Subcutaneous adipose tissue (tissue), 4 donors: ENCODE measurements around the gene PDGFB. TPM values are rescaled to one million over a fixed set of nuclear protein-coding genes. Genes with fewer than 3 reads are reported as not detected.

Experiments used
- CTCF ChIP-seq: fragments of 450-650 bp; IDR thresholded peaks from one replicate; pipeline ENCODE4 v1.5.1; 2016; ENCODE audit warnings: low read depth, mild to moderate bottlenecking, control low read depth, antibody characterized with exemption, moderate library complexity
- total RNA-seq, 4 donors: library from RNA; depleted of rRNA; stranded (reverse); fragments of >200 nt; gene quantifications; one replicate each; pipeline ENCODE4 v1.1.0, GENCODE V29; 2016

PDGFB gene
- total RNA-seq, 4 donors from 2014 or later = 5.8 to 41.3 (median 8.4) TPM

- no peak for TF ChIP-seq CTCF
Measured at GRCh38 chr22:39251762-39252460, 7.1 kb upstream of the PDGFB start.

- no peak for TF ChIP-seq CTCF
Measured at GRCh38 chr22:39250838-39251237, 6.1 kb upstream of the PDGFB start.

GRCh38 chr22:39250131-39250530 lies 5.3 kb upstream of the PDGFB start:
- TF ChIP-seq CTCF = no peak

- TF ChIP-seq CTCF = no peak
Measured at GRCh38 chr22:39249086-39249704, 4.4 kb upstream of the PDGFB start.

- TF ChIP-seq CTCF = no peak
Measured at GRCh38 chr22:39248254-39248653, 3.5 kb upstream of the PDGFB start.

- no peak for TF ChIP-seq CTCF
Measured at GRCh38 chr22:39247361-39247760, 2.6 kb upstream of the PDGFB start.

GRCh38 chr22:39246690-39247332 lies 2.0 kb upstream of the PDGFB start:
- no peak for TF ChIP-seq CTCF
